BE2C (cell line): ENCODE data around the gene DCDC2C.
A peak's percentile ranks its signal among the peaks of the same experiment; 100 is the strongest.

Experiments
- DNase-seq: peaks from one replicate; pipeline ENCODE4 v3.0.0-alpha.2; 2020
- H3K27me3 ChIP-seq: fragments of 250-450 bp; sonication (Bioruptor Pico); 2 replicates; pipeline ENCODE4 v1.5.1; 2020; ENCODE audit warnings: mild to moderate bottlenecking
- H3K36me3 ChIP-seq: fragments of 250-450 bp; sonication (Bioruptor Pico); 2 replicates; pipeline ENCODE4 v1.5.1; 2020; ENCODE audit warnings: mild to moderate bottlenecking
- H3K4me1 ChIP-seq: fragments of 250-450 bp; sonication (Bioruptor Pico); 2 replicates; pipeline ENCODE4 v1.5.1; 2020
- H3K4me3 ChIP-seq: 2 replicates; pipeline ENCODE4 v1.5.1; 2011; ENCODE audit warnings: low read depth, low read length
- H3K9me3 ChIP-seq: fragments of 250-450 bp; sonication (Bioruptor Pico); 2 replicates; pipeline ENCODE4 v1.5.1; 2020
- CTCF ChIP-seq: IDR thresholded peaks from 2 replicates; pipeline ENCODE4 v1.5.1; 2012; ENCODE audit warnings: mild to moderate bottlenecking, low read depth, low read length

Gene DCDC2C

GRCh38 chr2:3779496-3780049 lies 76.2 kb downstream of the DCDC2C start:
- no peaks in the 10 kb centered on the region for H3K4me1 ChIP-seq
- no peak overlapping the region for H3K4me3 ChIP-seq
- H3K36me3 ChIP-seq, result no peaks in the 10 kb centered on the region
- H3K9me3 ChIP-seq, result no peaks in the 10 kb centered on the region
- no peak for TF ChIP-seq CTCF
- no peak for DNase-seq
- H3K27me3 ChIP-seq, result peaks cover 46% of the 10 kb centered on the region

GRCh38 chr2:3780477-3781402 lies 77.4 kb downstream of the DCDC2C start:
- peak; percentile 98 for TF ChIP-seq CTCF
- peak overlapping the region; percentile 52 for H3K4me3 ChIP-seq
- no peaks in the 10 kb centered on the region for H3K4me1 ChIP-seq
- H3K27me3 ChIP-seq, result peaks cover 57% of the 10 kb centered on the region
- no peaks in the 10 kb centered on the region for H3K36me3 ChIP-seq
- H3K9me3 ChIP-seq, result no peaks in the 10 kb centered on the region
- DNase-seq, result peak; percentile 78

- H3K9me3 ChIP-seq, result no peaks in the 10 kb centered on the region
- no peak overlapping the region for H3K4me3 ChIP-seq
- TF ChIP-seq CTCF, result no peak
- DNase-seq, result no peak
- no peaks in the 10 kb centered on the region for H3K4me1 ChIP-seq
- H3K27me3 ChIP-seq, result peaks cover 35% of the 10 kb centered on the region
- H3K36me3 ChIP-seq, result no peaks in the 10 kb centered on the region
These were observed 81.4 kb downstream of the DCDC2C start for GRCh38 chr2:3784731-3785130.

DNA sequence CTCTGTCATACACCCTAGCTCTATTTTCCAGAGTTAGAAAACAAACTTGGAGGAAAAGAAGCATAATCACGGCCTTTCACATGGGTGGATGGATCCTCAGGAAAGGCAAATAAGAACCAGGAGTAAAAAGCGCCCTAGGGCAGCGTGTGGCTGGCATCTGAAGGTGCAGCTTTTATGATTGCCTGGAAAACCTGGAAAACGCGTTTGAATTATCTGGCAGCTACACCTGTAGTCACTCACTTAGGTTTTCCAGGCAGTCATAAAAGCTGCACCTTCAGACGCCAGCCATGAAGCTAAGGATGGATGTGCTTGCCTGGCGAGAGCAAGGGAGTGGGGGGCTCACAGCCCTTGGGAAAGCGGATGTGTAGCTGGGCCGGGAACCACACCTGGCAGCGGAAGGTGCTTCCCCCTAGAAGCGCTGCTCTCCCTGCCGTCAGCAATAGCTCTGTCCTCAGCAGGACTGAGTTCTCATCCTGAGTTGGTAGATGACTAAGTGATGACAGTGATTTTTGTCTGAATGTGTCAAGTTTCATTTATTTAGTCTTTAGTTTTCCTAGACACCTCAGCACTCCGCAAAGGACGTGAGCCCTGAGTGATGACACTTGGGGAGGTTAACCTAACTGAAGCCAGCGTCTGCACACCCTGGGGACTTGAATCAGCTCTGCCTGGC lies 82.0 kb downstream of the DCDC2C start:
- H3K4me1 ChIP-seq, result no peaks in the 10 kb centered on the region
- TF ChIP-seq CTCF, result no peak
- DNase-seq, result no peak
- peaks cover 29% of the 10 kb centered on the region for H3K27me3 ChIP-seq
- H3K36me3 ChIP-seq, result no peaks in the 10 kb centered on the region
- no peak overlapping the region for H3K4me3 ChIP-seq
- H3K9me3 ChIP-seq, result no peaks in the 10 kb centered on the region

GRCh38 chr2:3785890-3786273 lies 82.5 kb downstream of the DCDC2C start:
- Histone ChIP-seq H3K4me1 (no peaks in the 10 kb centered on the region), H3K9me3 (no peaks in the 10 kb centered on the region), H3K36me3 (no peaks in the 10 kb centered on the region), H3K27me3 (peaks cover 32% of the 10 kb centered on the region), H3K4me3 (no peak overlapping the region)
- no peak for DNase-seq
- TF ChIP-seq CTCF, result no peak
